ENCODE results near the gene SH2D1A. TPM values are rescaled to one million over a fixed set of nuclear protein-coding genes. Genes with fewer than 3 reads are reported as not detected.

Gene SH2D1A
- total and polyA plus RNA-seq, 2 donors (not counting 3 experiments of a cell fraction or from before 2014, with no cell fraction given): not detected

DNA sequence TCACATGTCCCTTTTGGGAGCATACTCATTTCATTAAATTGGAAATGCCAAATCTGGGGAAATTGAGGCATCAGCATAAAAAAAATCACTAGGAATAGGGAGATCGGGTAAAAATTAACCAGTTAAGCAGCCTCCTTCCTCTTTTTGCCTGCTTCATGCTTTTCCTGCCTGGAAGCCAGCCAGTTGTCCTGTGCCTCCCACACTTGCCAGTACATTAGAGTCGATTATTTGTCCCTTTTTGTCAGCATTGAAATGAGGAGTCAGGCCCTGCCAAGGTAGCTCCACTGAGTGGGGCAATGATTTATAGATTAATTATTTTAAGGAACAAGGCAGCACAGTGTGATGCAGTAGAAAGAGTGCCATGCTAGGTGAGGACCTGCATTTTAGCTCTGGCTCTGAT is 55.3 kb downstream of the SH2D1A start:
- no peak for DNase-seq (ENCODE audit: low read depth, low spot score)
- intact Hi-C loops (cut with micrococcal nuclease): loop anchor here (10.0 kb wide), 1 partner anchor 1733 kb away; no protein-coding TSS in a partner anchor
- Histone ChIP-seq H4K20me1 (replicated peaks; ENCODE audit: control insufficient read depth, extremely low read depth, insufficient read depth, low read length) (no peaks in the 10 kb centered on the region), H3K27ac (ENCODE audit: insufficient read depth, low read depth, low read length) (no peak overlapping the region), H3K9ac (replicated peaks; ENCODE audit: extremely low read depth, insufficient read depth, low read length) (no peak overlapping the region), H3K4me3 (replicated peaks in 1 of 3; ENCODE audit: insufficient read depth in 1 of 3, low read depth in 1 of 3, low read length in 3 of 3) (no peak overlapping the region), H3K9me1 (replicated peaks; ENCODE audit: control insufficient read depth, extremely low read depth, insufficient read depth, low read length) (no peaks in the 10 kb centered on the region), H3K4me1 (ENCODE audit: control insufficient read depth, extremely low read depth, insufficient read depth, low read length) (peaks cover 4% of the 10 kb centered on the region), H2AFZ (ENCODE audit: low read depth, low read length) (no peak overlapping the region), H3K4me2 (ENCODE audit: insufficient read depth, low read length) (no peak overlapping the region), H3K9me3 (replicated peaks; ENCODE audit: control insufficient read depth, insufficient read depth, low read length) (no peaks in the 10 kb centered on the region), H3K27me3 (ENCODE audit: control insufficient read depth in 2 of 2, insufficient read depth in 2 of 2, low read length in 2 of 2) (no peaks in the 10 kb centered on the region), H3K79me2 (ENCODE audit: control insufficient read depth, insufficient read depth, low read length) (no peaks in the 10 kb centered on the region), H3K36me3 (ENCODE audit: control insufficient read depth in 2 of 2, extremely low read depth in 1 of 2, insufficient read depth in 2 of 2, low read length in 2 of 2) (no peaks in the 10 kb centered on the region)
- BruUV-seq (replicated peaks): no TSS peak
- dilution Hi-C loops (cut with MboI; ENCODE audit: extremely low pct_ligation_motif_present, low sequenced_read_pairs): no loop called here
- POLR2A ChIA-PET: no interaction called here
- CTCF ChIA-PET: no interaction called here
- TF ChIP-seq POLR2A (IDR thresholded peaks at IDR 0.05; ENCODE audit: low read depth, low read length) (no peak), FOS (IDR thresholded peaks at IDR 0.05; ENCODE audit: borderline replicate concordance, insufficient read depth, low read length) (no peak), POLR2AphosphoS5 (IDR thresholded peaks at IDR 0.05; ENCODE audit: insufficient read depth, low read depth, low read length) (no peak), GATA2 (IDR thresholded peaks at IDR 0.05; ENCODE audit: insufficient read depth, insufficient read length, low read depth, low read length) (no peak), MYC (IDR thresholded peaks at IDR 0.05; ENCODE audit: low read depth, low read length) (no peak), JUN (IDR thresholded peaks at IDR 0.05; ENCODE audit: borderline replicate concordance, insufficient read depth, insufficient read length, low read depth) (no peak), EZH2 (IDR thresholded peaks at IDR 0.05; ENCODE audit: borderline replicate concordance, low read depth, low read length, severe bottlenecking) (no peak)
- TF ChIP-seq, protein P1, sequence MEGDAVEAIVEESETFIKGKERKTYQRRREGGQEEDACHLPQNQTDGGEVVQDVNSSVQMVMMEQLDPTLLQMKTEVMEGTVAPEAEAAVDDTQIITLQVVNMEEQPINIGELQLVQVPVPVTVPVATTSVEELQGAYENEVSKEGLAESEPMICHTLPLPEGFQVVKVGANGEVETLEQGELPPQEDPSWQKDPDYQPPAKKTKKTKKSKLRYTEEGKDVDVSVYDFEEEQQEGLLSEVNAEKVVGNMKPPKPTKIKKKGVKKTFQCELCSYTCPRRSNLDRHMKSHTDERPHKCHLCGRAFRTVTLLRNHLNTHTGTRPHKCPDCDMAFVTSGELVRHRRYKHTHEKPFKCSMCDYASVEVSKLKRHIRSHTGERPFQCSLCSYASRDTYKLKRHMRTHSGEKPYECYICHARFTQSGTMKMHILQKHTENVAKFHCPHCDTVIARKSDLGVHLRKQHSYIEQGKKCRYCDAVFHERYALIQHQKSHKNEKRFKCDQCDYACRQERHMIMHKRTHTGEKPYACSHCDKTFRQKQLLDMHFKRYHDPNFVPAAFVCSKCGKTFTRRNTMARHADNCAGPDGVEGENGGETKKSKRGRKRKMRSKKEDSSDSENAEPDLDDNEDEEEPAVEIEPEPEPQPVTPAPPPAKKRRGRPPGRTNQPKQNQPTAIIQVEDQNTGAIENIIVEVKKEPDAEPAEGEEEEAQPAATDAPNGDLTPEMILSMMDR (IDR thresholded peaks at IDR 0.05; ENCODE audit: extremely low read depth in 1 of 2, insufficient read depth in 1 of 2, low read depth in 1 of 2, low read length in 2 of 2): no peak
- TF ChIP-seq, protein P2, sequence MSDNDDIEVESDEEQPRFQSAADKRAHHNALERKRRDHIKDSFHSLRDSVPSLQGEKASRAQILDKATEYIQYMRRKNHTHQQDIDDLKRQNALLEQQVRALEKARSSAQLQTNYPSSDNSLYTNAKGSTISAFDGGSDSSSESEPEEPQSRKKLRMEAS (IDR thresholded peaks at IDR 0.05; ENCODE audit: insufficient read depth, insufficient read length): no peak
- no peak for FAIRE-seq

Measured in endothelial cell of umbilical vein (primary cell).